Endothelial cell of umbilical vein (primary cell): ENCODE data around the gene SLC7A4. TPM values are rescaled to one million over a fixed set of nuclear protein-coding genes. Genes with fewer than 3 reads are reported as not detected.

Source experiments
- BruUV-seq: library from RNA; stranded (reverse); fragments of 400-500 nt; replicated peaks from 2 replicates; lab custom pipeline; 2021; lab: Mats Ljungman, UMichigan
- CTCF ChIA-PET: fragments of 300-600, 350-600 bp; sonication (Branson Sonifier 250); formaldehyde crosslinking; loops from one replicate; lab custom pipeline; 2021; ENCODE audit warnings: antibody characterized with exemption, inconsistent platforms; lab: Charles Lee
- POLR2A ChIA-PET: fragments of 300-600, 350-600 bp; sonication (Branson Sonifier 250); formaldehyde crosslinking; loops from one replicate; lab custom pipeline; 2021; ENCODE audit warnings: antibody characterized with exemption, inconsistent platforms; lab: Charles Lee
- DNase-seq: peaks from one replicate; pipeline ENCODE4 v3.0.0-alpha.2; 2011; ENCODE audit warnings: low read depth, low spot score
- FAIRE-seq: peaks from 2 replicates; lab custom pipeline; 2011; peaks lifted over from hg19 to GRCh38; lab: Jason Lieb, UNC
- H2AFZ ChIP-seq: 2 replicates; pipeline ENCODE4 v1.6.0; 2012; ENCODE audit warnings: low read depth, low read length, control low read depth, inconsistent platforms
- H3K27ac ChIP-seq: 2 replicates; pipeline ENCODE4 v1.5.1; 2011; ENCODE audit warnings: low read depth, mild to moderate bottlenecking, control low read depth, low read length, moderate library complexity; ENCODE audit not compliant: insufficient read depth
- H3K27me3 ChIP-seq, 2 experiments: 2 replicates each; pipeline versions ENCODE4 v1.6.0 to v1.6.1; 2011; ENCODE audit warnings: low read length in 2 of 2, mixed read lengths in 1 of 2; ENCODE audit not compliant: control insufficient read depth in 2 of 2, insufficient read depth in 2 of 2
- H3K36me3 ChIP-seq, 2 experiments: 2 replicates in 1 of 2; 3 replicates in 1 of 2; pipeline ENCODE4 v1.5.1; 2011; ENCODE audit warnings: low read length in 2 of 2, mild to moderate bottlenecking in 1 of 2, moderate library complexity in 1 of 2; ENCODE audit not compliant: control insufficient read depth in 2 of 2, insufficient read depth in 2 of 2; ENCODE audit errors: extremely low read depth in 1 of 2
- H3K4me1 ChIP-seq: 3 replicates; pipeline ENCODE4 v1.5.1; 2011; ENCODE audit warnings: mild to moderate bottlenecking, low read length; ENCODE audit not compliant: control insufficient read depth, insufficient read depth; ENCODE audit errors: extremely low read depth
- H3K4me2 ChIP-seq: 2 replicates; pipeline ENCODE4 v1.6.1; 2011; ENCODE audit warnings: low read length, control low read depth, mixed read lengths; ENCODE audit not compliant: insufficient read depth
- H3K4me3 ChIP-seq, 3 experiments: fragments of 200-600 bp in 1 of 3; sonication (generic), shearing (Covaris generic) in 1 of 3; replicated peaks in 1 of 3; 2 replicates each; pipeline ENCODE4 v1.5.1; 2011 to 2016; ENCODE audit warnings: control low read depth in 3 of 3, low read length in 3 of 3, mild to moderate bottlenecking in 2 of 3, inconsistent platforms in 1 of 3, low read depth in 1 of 3, moderate library complexity in 1 of 3; ENCODE audit not compliant: insufficient read depth in 1 of 3
- H3K79me2 ChIP-seq: 2 replicates; pipeline ENCODE4 v1.6.0; 2012; ENCODE audit warnings: low read length, inconsistent platforms; ENCODE audit not compliant: control insufficient read depth, insufficient read depth
- H3K9ac ChIP-seq: replicated peaks from 2 replicates; pipeline ENCODE3; 2011; ENCODE audit warnings: low read length, control low read depth; ENCODE audit not compliant: insufficient read depth; ENCODE audit errors: extremely low read depth
- H3K9me1 ChIP-seq: replicated peaks from 3 replicates; pipeline ENCODE4 v1.6.0; 2011; ENCODE audit warnings: mild to moderate bottlenecking, low read length; ENCODE audit not compliant: control insufficient read depth, insufficient read depth; ENCODE audit errors: extremely low read depth
- H3K9me3 ChIP-seq: replicated peaks from 2 replicates; pipeline ENCODE4 v1.5.1; 2012; ENCODE audit warnings: low read length, inconsistent platforms; ENCODE audit not compliant: control insufficient read depth, insufficient read depth
- H4K20me1 ChIP-seq: replicated peaks from 2 replicates; pipeline ENCODE3; 2011; ENCODE audit warnings: mild to moderate bottlenecking, low read length; ENCODE audit not compliant: control insufficient read depth, insufficient read depth; ENCODE audit errors: extremely low read depth
- CTCF ChIP-seq, 2 donors: IDR thresholded peaks; 1 replicate in 1 of 2; 2 replicates in 1 of 2; pipeline ENCODE4 v1.5.1; 2011; ENCODE audit warnings: low read length in 2 of 2, mild to moderate bottlenecking in 2 of 2, moderate library complexity in 2 of 2, control low read depth in 1 of 2, inconsistent platforms in 1 of 2, low read depth in 1 of 2; ENCODE audit not compliant: insufficient read depth in 1 of 2; ENCODE audit errors: extremely low read depth in 1 of 2
- MYC ChIP-seq: IDR thresholded peaks from one replicate; pipeline ENCODE4 v1.6.1; 2011; ENCODE audit warnings: mild to moderate bottlenecking, low read depth, low read length
- POLR2A ChIP-seq: IDR thresholded peaks from 2 replicates; pipeline ENCODE4 v1.6.1; 2012; ENCODE audit warnings: low read depth, mild to moderate bottlenecking, control low read depth, low read length
- POLR2AphosphoS5 ChIP-seq: IDR thresholded peaks from 2 replicates; pipeline ENCODE4 v1.6.1; 2012; ENCODE audit warnings: low read depth, mild to moderate bottlenecking, control low read depth, low read length, moderate library complexity; ENCODE audit not compliant: insufficient read depth
- dilution Hi-C: fragments of 300-500 bp; cut with MboI; formaldehyde crosslinking; loops from one replicate; pipeline ENCODE4 v1.15.0; 2019; ENCODE audit warnings: low sequenced_read_pairs; ENCODE audit not compliant: extremely low pct_ligation_motif_present
- intact Hi-C: fragments of 100-400 bp; cut with micrococcal nuclease; formaldehyde crosslinking; loops from one replicate; pipeline ENCODE4 v1.10.0; 2022
- polyA plus RNA-seq, 4 experiments: library from polyadenylated mRNA; depleted of rRNA in 3 of 4; stranded (reverse) in 3 of 4; unstranded in 1 of 4; fragments of >200 nt; gene quantifications; 2 replicates each; pipeline versions ENCODE4 v1.2.1 to v1.2.3, GENCODE V29; 2011 to 2012; ENCODE audit warnings: missing spikeins in 1 of 4
- total RNA-seq: library from RNA; stranded (reverse); gene quantifications from 2 replicates; pipeline ENCODE4 v1.2.3, GENCODE V29; 2021
- TF ChIP-seq, protein P1 (sequence below): IDR thresholded peaks from 2 replicates; pipeline ENCODE4 v1.6.1; 2011; ENCODE audit not compliant: insufficient read depth, insufficient read length

The SLC7A4 gene
- total and polyA plus RNA-seq, 2 donors (not counting 3 experiments of a cell fraction or from before 2014, with no cell fraction given) = not detected

DNA sequence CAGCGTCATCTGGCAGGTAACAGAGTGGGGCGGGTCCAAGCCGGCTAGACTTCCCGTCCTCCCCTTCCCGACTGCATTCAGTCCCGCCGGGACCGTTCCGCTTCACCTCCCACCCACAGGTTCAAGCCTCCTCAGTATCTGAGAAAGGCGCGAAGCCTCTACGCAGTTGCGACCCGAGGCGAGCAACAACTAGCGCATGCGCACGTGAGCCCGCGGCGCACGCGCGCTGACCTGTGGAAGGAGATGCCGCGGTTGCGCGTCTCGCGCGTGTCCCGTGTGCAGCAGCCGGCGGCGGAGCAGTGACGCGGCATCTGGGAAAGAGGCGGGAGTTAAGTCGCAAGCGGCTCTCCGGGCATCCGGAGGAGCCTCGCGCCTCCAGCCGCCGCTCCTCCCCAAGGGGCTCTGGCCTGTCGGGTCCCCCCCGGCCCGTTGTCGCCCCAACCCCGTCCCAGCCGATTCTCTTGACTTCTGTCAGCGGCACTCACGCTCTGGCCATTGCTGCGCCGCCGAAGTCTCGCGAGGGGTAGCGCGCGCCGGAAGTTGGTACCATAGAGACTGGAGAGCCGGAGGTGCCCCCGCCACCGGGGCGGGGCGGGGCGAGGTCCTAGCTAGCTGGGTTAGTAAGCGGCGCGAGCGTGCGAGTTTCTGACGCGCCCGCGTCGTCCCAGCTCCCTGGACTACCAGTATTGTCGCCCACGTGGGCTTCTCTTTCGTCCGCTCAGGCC, 30.6 kb downstream of the SLC7A4 start, which contains the start of gene THAP7:
TSS of gene THAP7 (minus strand) at position 518 of the 725 bp plus-strand sequence. CDS start at position 311, 207 bp downstream.
- DNase-seq = peak; percentile 95
- Histone ChIP-seq H3K79me2 (peaks cover 20% of the 10 kb centered on the region), H3K9ac (peak within 1 kb of the TSS; percentile 88), H3K9me1 (no peaks in the 10 kb centered on the region), H3K4me1 (peaks cover 22% of the 10 kb centered on the region), H3K27me3 (no peaks in the 10 kb centered on the region), H3K9me3 (no peaks in the 10 kb centered on the region), H4K20me1 (no peaks in the 10 kb centered on the region), H3K4me2 (peak within 1 kb of the TSS; percentile 81), H3K4me3 (peak within 1 kb of the TSS; percentile 77 to 86 (median 86)), H3K27ac (peak within 1 kb of the TSS; percentile 88), H2AFZ (peak within 1 kb of the TSS; percentile 79), H3K36me3 (peaks cover 5 to 7% of the 10 kb centered on the region in 2 experiments)
- intact Hi-C loops (loop anchor here (1.0 to 5.0 kb wide), 5 partner anchors 13 to 114 kb away; partner anchors contain the start of genes CRKL, LRRC74B and LZTR1), dilution Hi-C loops (no loop called here)
- POLR2A ChIA-PET = interaction anchor here (2.3 kb wide), 1 partner anchor 20 kb away, joined by 10 read pairs; the partner anchor contains the start of gene LZTR1
- CTCF ChIA-PET = interaction anchor here (1.3 to 2.8 kb wide), 3 partner anchors 12 to 117 kb away, joined by 6 to 19 read pairs (median 9); partner anchors contain the start of gene LZTR1
- peak; percentile 94 for FAIRE-seq
- TF ChIP-seq CTCF (IDR thresholded peaks at IDR 0.05; ENCODE audit: extremely low read depth in 1 of 2, insufficient read depth in 1 of 2, low read depth in 1 of 2, low read length in 2 of 2) (no peak), POLR2AphosphoS5 (peak; percentile 96), MYC (peak; percentile 37), POLR2A (peak; percentile 85)
- TF ChIP-seq, protein P1, sequence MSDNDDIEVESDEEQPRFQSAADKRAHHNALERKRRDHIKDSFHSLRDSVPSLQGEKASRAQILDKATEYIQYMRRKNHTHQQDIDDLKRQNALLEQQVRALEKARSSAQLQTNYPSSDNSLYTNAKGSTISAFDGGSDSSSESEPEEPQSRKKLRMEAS = peak; percentile 90
- TSS peak; percentile 41 for BruUV-seq
